ENCODE results near the gene MCRS1. TPM values are rescaled to one million over a fixed set of nuclear protein-coding genes. Genes with fewer than 3 reads are reported as not detected.

The MCRS1 gene
- total RNA-seq, 2 experiments from 2014 or later: 65.4 to 75.6 TPM

- Histone ChIP-seq H3K79me2 (ENCODE audit: insufficient read depth, low read depth, low read length) (no peaks in the 10 kb centered on the region), H2AFZ (ENCODE audit: low read length) (no peak overlapping the region), H3K4me1 (ENCODE audit: insufficient read depth, low read length, poor library complexity, severe bottlenecking) (peaks cover 17% of the 10 kb centered on the region), H3K4me3 (ENCODE audit: low read depth, low read length, poor library complexity, severe bottlenecking) (no peak overlapping the region), H3K9me3 (ENCODE audit: low read length) (no peaks in the 10 kb centered on the region), H4K20me1 (ENCODE audit: insufficient read depth, low read length) (no peaks in the 10 kb centered on the region), H3K36me3 (ENCODE audit: insufficient read depth, low read length) (no peaks in the 10 kb centered on the region), H3K9me2 (ENCODE audit: insufficient read depth, low read length) (no peaks in the 10 kb centered on the region), H3K27ac (ENCODE audit: low read depth, low read length, poor library complexity, severe bottlenecking) (no peak overlapping the region), H3K4me2 (ENCODE audit: low read length) (no peak overlapping the region)
- ChIA-PET POLR2A (interaction anchor here (0.6 to 1.0 kb wide), 3 partner anchors 8 to 11 kb away, joined by 3 read pairs; no protein-coding TSS in a partner anchor), CTCF (ENCODE audit: unreplicated experiment) (no interaction called here)
- intact Hi-C loops (cut with micrococcal nuclease; ENCODE audit: unreplicated experiment): no loop called here
- TF ChIP-seq, protein P1, sequence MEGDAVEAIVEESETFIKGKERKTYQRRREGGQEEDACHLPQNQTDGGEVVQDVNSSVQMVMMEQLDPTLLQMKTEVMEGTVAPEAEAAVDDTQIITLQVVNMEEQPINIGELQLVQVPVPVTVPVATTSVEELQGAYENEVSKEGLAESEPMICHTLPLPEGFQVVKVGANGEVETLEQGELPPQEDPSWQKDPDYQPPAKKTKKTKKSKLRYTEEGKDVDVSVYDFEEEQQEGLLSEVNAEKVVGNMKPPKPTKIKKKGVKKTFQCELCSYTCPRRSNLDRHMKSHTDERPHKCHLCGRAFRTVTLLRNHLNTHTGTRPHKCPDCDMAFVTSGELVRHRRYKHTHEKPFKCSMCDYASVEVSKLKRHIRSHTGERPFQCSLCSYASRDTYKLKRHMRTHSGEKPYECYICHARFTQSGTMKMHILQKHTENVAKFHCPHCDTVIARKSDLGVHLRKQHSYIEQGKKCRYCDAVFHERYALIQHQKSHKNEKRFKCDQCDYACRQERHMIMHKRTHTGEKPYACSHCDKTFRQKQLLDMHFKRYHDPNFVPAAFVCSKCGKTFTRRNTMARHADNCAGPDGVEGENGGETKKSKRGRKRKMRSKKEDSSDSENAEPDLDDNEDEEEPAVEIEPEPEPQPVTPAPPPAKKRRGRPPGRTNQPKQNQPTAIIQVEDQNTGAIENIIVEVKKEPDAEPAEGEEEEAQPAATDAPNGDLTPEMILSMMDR (conservative IDR thresholded peaks at IDR 0.05; ENCODE audit: low read length): no peak
- TF ChIP-seq EZH2phosphoT487 (IDR thresholded peaks at IDR 0.05; ENCODE audit: borderline replicate concordance, low read depth, low read length): no peak
- BruUV-seq (replicated peaks): no TSS peak
- no peak for DNase-seq (ENCODE audit: low spot score)
These were observed 24.6 kb downstream of the MCRS1 start for GRCh38 chr12:49543221-49543913.

GRCh38 chr12:49542592-49543160, 25.3 kb downstream of the MCRS1 start:
- CTCF ChIA-PET (ENCODE audit: unreplicated experiment): no interaction called here
- POLR2A ChIA-PET: interaction anchor here (0.6 to 1.0 kb wide), 3 partner anchors 9 to 11 kb away, joined by 3 to 5 read pairs (median 3); no protein-coding TSS in a partner anchor
- H2AFZ ChIP-seq (ENCODE audit: low read length): no peak overlapping the region

More at GRCh38 chr12:49542592-49543160, 25.3 kb downstream of the MCRS1 start:
- no peak for TF ChIP-seq EZH2phosphoT487 (IDR thresholded peaks at IDR 0.05; ENCODE audit: borderline replicate concordance, low read depth, low read length)
- TF ChIP-seq, protein P1 (conservative IDR thresholded peaks at IDR 0.05; ENCODE audit: low read length): no peak
- H3K9me2 ChIP-seq (ENCODE audit: insufficient read depth, low read length): no peaks in the 10 kb centered on the region
- no peak for DNase-seq (ENCODE audit: low spot score)
- no peaks in the 10 kb centered on the region for H4K20me1 ChIP-seq (ENCODE audit: insufficient read depth, low read length)
- H3K4me1 ChIP-seq (ENCODE audit: insufficient read depth, low read length, poor library complexity, severe bottlenecking): peaks cover 24% of the 10 kb centered on the region
- no peak overlapping the region for H3K27ac ChIP-seq (ENCODE audit: low read depth, low read length, poor library complexity, severe bottlenecking)
- no peaks in the 10 kb centered on the region for H3K9me3 ChIP-seq (ENCODE audit: low read length)
- H3K4me2 ChIP-seq (ENCODE audit: low read length): no peak overlapping the region
- no peak overlapping the region for H3K4me3 ChIP-seq (ENCODE audit: low read depth, low read length, poor library complexity, severe bottlenecking)
- BruUV-seq (replicated peaks): no TSS peak
- H3K79me2 ChIP-seq (ENCODE audit: insufficient read depth, low read depth, low read length): no peaks in the 10 kb centered on the region
- intact Hi-C loops (cut with micrococcal nuclease; ENCODE audit: unreplicated experiment): no loop called here
- H3K36me3 ChIP-seq (ENCODE audit: insufficient read depth, low read length): no peaks in the 10 kb centered on the region

Measured in OCI-LY7 (cell line).